ENCODE results near the gene APOA1.

- TF ChIP-seq, protein P1, sequence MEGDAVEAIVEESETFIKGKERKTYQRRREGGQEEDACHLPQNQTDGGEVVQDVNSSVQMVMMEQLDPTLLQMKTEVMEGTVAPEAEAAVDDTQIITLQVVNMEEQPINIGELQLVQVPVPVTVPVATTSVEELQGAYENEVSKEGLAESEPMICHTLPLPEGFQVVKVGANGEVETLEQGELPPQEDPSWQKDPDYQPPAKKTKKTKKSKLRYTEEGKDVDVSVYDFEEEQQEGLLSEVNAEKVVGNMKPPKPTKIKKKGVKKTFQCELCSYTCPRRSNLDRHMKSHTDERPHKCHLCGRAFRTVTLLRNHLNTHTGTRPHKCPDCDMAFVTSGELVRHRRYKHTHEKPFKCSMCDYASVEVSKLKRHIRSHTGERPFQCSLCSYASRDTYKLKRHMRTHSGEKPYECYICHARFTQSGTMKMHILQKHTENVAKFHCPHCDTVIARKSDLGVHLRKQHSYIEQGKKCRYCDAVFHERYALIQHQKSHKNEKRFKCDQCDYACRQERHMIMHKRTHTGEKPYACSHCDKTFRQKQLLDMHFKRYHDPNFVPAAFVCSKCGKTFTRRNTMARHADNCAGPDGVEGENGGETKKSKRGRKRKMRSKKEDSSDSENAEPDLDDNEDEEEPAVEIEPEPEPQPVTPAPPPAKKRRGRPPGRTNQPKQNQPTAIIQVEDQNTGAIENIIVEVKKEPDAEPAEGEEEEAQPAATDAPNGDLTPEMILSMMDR (IDR thresholded peaks at IDR 0.05; ENCODE audit: insufficient read depth, low read length, poor library complexity, severe bottlenecking) = no peak
- no peak for TF ChIP-seq EZH2phosphoT487 (conservative IDR thresholded peaks at IDR 0.05; ENCODE audit: low read length)
Measured at GRCh38 chr11:116838321-116839084, 1.1 kb upstream of the APOA1 start.
